Astrocyte (in vitro differentiated cells and primary cell): ENCODE measurements around the gene RSAD1. TPM values are rescaled to one million over a fixed set of nuclear protein-coding genes. Genes with fewer than 3 reads are reported as not detected.

Experiments
- DNase-seq: peaks from one replicate; pipeline ENCODE4 v3.0.0-alpha.2; 2010; ENCODE audit warnings: low read depth
- FAIRE-seq: peaks from 2 replicates; lab custom pipeline; 2011; peaks lifted over from hg19 to GRCh38; lab: Jason Lieb, UNC
- H2AFZ ChIP-seq: 2 replicates; pipeline ENCODE4 v1.6.0; 2012; ENCODE audit warnings: low read depth, low read length, inconsistent platforms
- H3K27ac ChIP-seq: 2 replicates; pipeline ENCODE4 v1.5.1; 2011; ENCODE audit warnings: low read depth, low read length, inconsistent platforms
- H3K27me3 ChIP-seq: 2 replicates; pipeline ENCODE4 v1.6.0; 2011; ENCODE audit warnings: low read length, inconsistent platforms; ENCODE audit not compliant: insufficient read depth
- H3K36me3 ChIP-seq: 2 replicates; pipeline ENCODE4 v1.5.1; 2011; ENCODE audit warnings: low read length, inconsistent platforms; ENCODE audit not compliant: insufficient read depth
- H3K4me1 ChIP-seq: 2 replicates; pipeline ENCODE4 v1.5.1; 2011; ENCODE audit warnings: low read length, inconsistent platforms; ENCODE audit not compliant: insufficient read depth
- H3K4me2 ChIP-seq: 2 replicates; pipeline ENCODE4 v1.6.0; 2012; ENCODE audit warnings: low read length, inconsistent platforms
- H3K4me3 ChIP-seq: 2 replicates; pipeline ENCODE4 v1.5.1; 2011; ENCODE audit warnings: low read depth, mild to moderate bottlenecking, low read length, inconsistent platforms; ENCODE audit not compliant: insufficient read depth
- H3K79me2 ChIP-seq: 2 replicates; pipeline ENCODE4 v1.6.0; 2012; ENCODE audit warnings: mild to moderate bottlenecking, low read length, inconsistent platforms; ENCODE audit not compliant: insufficient read depth
- H3K9ac ChIP-seq: 2 replicates; pipeline ENCODE4 v1.6.0; 2012; ENCODE audit warnings: mild to moderate bottlenecking, low read length, inconsistent platforms
- H3K9me3 ChIP-seq: 2 replicates; pipeline ENCODE4 v1.5.1; 2012; ENCODE audit warnings: low read depth, mild to moderate bottlenecking, low read length, inconsistent platforms; ENCODE audit not compliant: insufficient read depth
- H4K20me1 ChIP-seq: 2 replicates; pipeline ENCODE4 v1.6.0; 2012; ENCODE audit warnings: low read length, inconsistent platforms; ENCODE audit not compliant: insufficient read depth
- H3K27ac Mint-ChIP-seq: one replicate; pipeline ENCODE4 v1.8.0; 2021; ENCODE audit warnings: mild to moderate bottlenecking, mixed read lengths; ENCODE audit not compliant: unreplicated experiment
- H3K27me3 Mint-ChIP-seq: one replicate; pipeline ENCODE4 v1.8.0; 2021; ENCODE audit warnings: low read depth, mixed read lengths; ENCODE audit not compliant: unreplicated experiment
- H3K36me3 Mint-ChIP-seq: one replicate; pipeline ENCODE4 v1.8.0; 2021; ENCODE audit warnings: low read depth, mixed read lengths; ENCODE audit not compliant: unreplicated experiment
- H3K4me1 Mint-ChIP-seq: one replicate; pipeline ENCODE4 v1.8.0; 2021; ENCODE audit warnings: low read depth, mixed read lengths; ENCODE audit not compliant: unreplicated experiment
- H3K4me3 Mint-ChIP-seq: one replicate; pipeline ENCODE4 v1.8.0; 2021; ENCODE audit warnings: mild to moderate bottlenecking, moderate library complexity, mixed read lengths; ENCODE audit not compliant: unreplicated experiment
- H3K9me3 Mint-ChIP-seq: one replicate; pipeline ENCODE4 v1.8.0; 2021; ENCODE audit warnings: mild to moderate bottlenecking, mixed read lengths; ENCODE audit not compliant: unreplicated experiment
- CTCF ChIP-seq: IDR thresholded peaks from 2 replicates; pipeline ENCODE4 v1.5.1; 2011; ENCODE audit warnings: low read depth, mild to moderate bottlenecking, inconsistent platforms, low read length, moderate library complexity; ENCODE audit not compliant: insufficient read depth
- EZH2 ChIP-seq: IDR thresholded peaks from 2 replicates; pipeline ENCODE4 v1.6.1; 2012; ENCODE audit warnings: mild to moderate bottlenecking, low read length, inconsistent platforms; ENCODE audit not compliant: insufficient read depth
- total RNA-seq: library from RNA; stranded (reverse); gene quantifications from 2 replicates; pipeline ENCODE4 v1.2.1, GENCODE V29; 2021

Gene RSAD1
- total RNA-seq, 1 donor from 2014 or later: 18.8 TPM

- H3K4me1 Mint-ChIP-seq: peaks cover 6% of the 10 kb centered on the region
- H3K4me2 ChIP-seq: no peak overlapping the region
- H3K4me3 ChIP-seq: no peak overlapping the region
These were observed 47.6 kb upstream of the RSAD1 start for GRCh38 chr17:50430821-50431618.

GRCh38 chr17:50432125-50432762, 46.4 kb upstream of the RSAD1 start:
- no peak overlapping the region for H3K9ac ChIP-seq
- H3K27ac ChIP-seq: no peak overlapping the region
- H3K4me3 Mint-ChIP-seq: no peak overlapping the region
- no peaks in the 10 kb centered on the region for H3K9me3 ChIP-seq
- H3K36me3 ChIP-seq: peaks cover 2% of the 10 kb centered on the region
- no peak overlapping the region for H3K4me3 ChIP-seq
- H3K27me3 Mint-ChIP-seq: no peaks in the 10 kb centered on the region
- H3K4me1 ChIP-seq: no peaks in the 10 kb centered on the region
- peaks cover 9% of the 10 kb centered on the region for H4K20me1 ChIP-seq
- no peak overlapping the region for H2AFZ ChIP-seq
- no peak overlapping the region for H3K4me2 ChIP-seq
- no peaks in the 10 kb centered on the region for H3K9me3 Mint-ChIP-seq
- no peak for FAIRE-seq
- no peaks in the 10 kb centered on the region for H3K79me2 ChIP-seq
- H3K27me3 ChIP-seq: no peaks in the 10 kb centered on the region
- TF ChIP-seq CTCF: no peak
- DNase-seq: no peak
- H3K27ac Mint-ChIP-seq: no peak overlapping the region
- peaks cover 8% of the 10 kb centered on the region for H3K36me3 Mint-ChIP-seq
- H3K4me1 Mint-ChIP-seq: peaks cover under 1% of the 10 kb centered on the region

More at GRCh38 chr17:50430821-50431618, 47.6 kb upstream of the RSAD1 start:
- Histone ChIP-seq H3K9ac (no peak overlapping the region), H3K4me1 (peaks cover 7% of the 10 kb centered on the region), H2AFZ (no peak overlapping the region), H3K9me3 (no peaks in the 10 kb centered on the region), H3K79me2 (no peaks in the 10 kb centered on the region), H3K27me3 (no peaks in the 10 kb centered on the region), H4K20me1 (peaks cover 9% of the 10 kb centered on the region), H3K27ac (no peak overlapping the region), H3K36me3 (peaks cover 2% of the 10 kb centered on the region)
- Mint-ChIP-seq H3K27ac (no peak overlapping the region), H3K36me3 (peaks cover 8% of the 10 kb centered on the region), H3K27me3 (no peaks in the 10 kb centered on the region), H3K9me3 (no peaks in the 10 kb centered on the region), H3K4me3 (no peak overlapping the region)
- FAIRE-seq (no peak), DNase-seq (no peak)
- TF ChIP-seq CTCF (no peak), EZH2 (no peak)

GRCh38 chr17:50437409-50437808, 41.3 kb upstream of the RSAD1 start:
- Histone ChIP-seq H3K4me1 (no peaks in the 10 kb centered on the region), H3K79me2 (no peaks in the 10 kb centered on the region), H4K20me1 (peaks cover 3% of the 10 kb centered on the region), H3K36me3 (no peaks in the 10 kb centered on the region), H3K27ac (no peak overlapping the region), H3K9me3 (no peaks in the 10 kb centered on the region), H3K27me3 (no peaks in the 10 kb centered on the region), H3K4me3 (no peak overlapping the region), H2AFZ (no peak overlapping the region), H3K9ac (no peak overlapping the region), H3K4me2 (no peak overlapping the region)
- Mint-ChIP-seq H3K4me3 (no peak overlapping the region), H3K27ac (no peak overlapping the region), H3K27me3 (no peaks in the 10 kb centered on the region), H3K36me3 (peaks cover 1% of the 10 kb centered on the region), H3K4me1 (no peaks in the 10 kb centered on the region), H3K9me3 (no peaks in the 10 kb centered on the region)
- TF ChIP-seq CTCF (no peak), EZH2 (no peak)
- no peak for DNase-seq
- FAIRE-seq: no peak
